Ovary (tissue), 9 donors: ENCODE measurements around the gene ECHDC1. TPM values are rescaled to one million over a fixed set of nuclear protein-coding genes. Genes with fewer than 3 reads are reported as not detected.

Experiments
- DNase-seq, 5 donors: peaks; one replicate each; pipeline ENCODE4 v3.0.0-alpha.2; 2019 to 2020
- H3K27ac ChIP-seq, 2 donors: fragments of 200-600 bp; one replicate each; pipeline versions ENCODE4 v1.5.1 to v1.8.0; 2019 to 2022
- H3K27me3 ChIP-seq: fragments of 200-600 bp; one replicate; pipeline ENCODE4 v1.8.0; 2022
- H3K36me3 ChIP-seq: fragments of 200-600 bp; sonication (generic); one replicate; pipeline ENCODE4 v1.5.1; 2019
- H3K4me1 ChIP-seq: one replicate; pipeline ENCODE4 v1.8.1; 2013; ENCODE audit warnings: mild to moderate bottlenecking, moderate library complexity; ENCODE audit not compliant: insufficient read depth
- H3K4me3 ChIP-seq: fragments of 200-600 bp; sonication (generic); one replicate; pipeline ENCODE4 v1.5.1; 2017
- H3K9me3 ChIP-seq, 2 donors: fragments of 200-600 bp in 1 of 2; sonication (generic) in 1 of 2; one replicate each; pipeline versions ENCODE4 v1.5.1 to v1.8.1; 2013 to 2019; ENCODE audit warnings: mild to moderate bottlenecking in 1 of 2, moderate library complexity in 1 of 2
- CTCF ChIP-seq, 3 donors: fragments of 450-650 bp in 2 of 3; fragments of 200-600 bp in 1 of 3; IDR thresholded peaks; one replicate each; pipeline versions ENCODE4 v1.5.1 to v1.8.0; 2016 to 2022; ENCODE audit warnings: antibody characterized with exemption in 3 of 3, mild to moderate bottlenecking in 1 of 3
- EP300 ChIP-seq: sonication (generic); formaldehyde crosslinking; IDR thresholded peaks from one replicate; pipeline ENCODE4 v1.6.1; 2017; ENCODE audit warnings: antibody characterized with exemption
- POLR2A ChIP-seq: fragments of 450-650 bp; IDR thresholded peaks from one replicate; pipeline ENCODE4 v1.6.1; 2017; ENCODE audit warnings: antibody characterized with exemption, mild to moderate bottlenecking, moderate library complexity
- WGBS, 3 donors: extraction: QIAGEN DNeasy Blood & Tissue Kit in 1 of 3; methylation state at CpG; one replicate each; pipeline versions ENCODE4 v1.1.5 to v1.1.7; 2013 to 2017; 5-methylcytosine and 5-hydroxymethylcytosine counted together
- intact Hi-C, 4 donors: fragments of 100-400 bp; cut with DNase I; formaldehyde crosslinking; loops; one replicate each; pipeline versions ENCODE4 v1.11.0 to v1.15.1; 2022 to 2023
- polyA plus RNA-seq, 2 donors: library from polyadenylated mRNA; stranded (reverse); fragments of 200-250 nt in 1 of 2; fragments of 350-450 nt in 1 of 2; fragmentation: Illumina TruSeq in 1 of 2; extraction: RNeasy Lipid Tissue Mini Kit (QIAGEN cat#74804) in 1 of 2; gene quantifications; one replicate each; pipeline ENCODE4 v1.2.3, GENCODE V29; 2013 to 2014
- total RNA-seq, 7 donors: library from RNA; depleted of rRNA in 2 of 7; stranded (reverse); fragments of >200 nt in 2 of 7; fragmentation: NEBNext Ultra II Directional in 3 of 7; extraction: Animal tissue kit (Norgen Biotek cat#: 25700) in 3 of 7; gene quantifications; one replicate each; pipeline versions ENCODE4 v1.1.0 to v1.2.4, GENCODE V29; 2016 to 2023
- donor health status: DM: no; HTN: no; CAD: no; lungs with moderate emphysema.
- donor health status: DM: no; HTN: no; CAD: no.
- donor health status: Bipolar disorder and iron deficiency.
- donor health status: DM: yes; HTN: yes; CAD: no.
- donor health status: DM: no; HTN: no; CAD: no.
- donor health status: DM: yes; HTN: yes; CAD: no.

Gene ECHDC1
- total and polyA plus RNA-seq, 9 donors, result 19.3 to 40.3 (median 22.4) TPM

GRCh38 chr6:127290391-127291265 lies 52.8 kb downstream of the ECHDC1 start:
- H3K27ac ChIP-seq, result no peak overlapping the region
- intact Hi-C loops, result no loop called here
- no peak overlapping the region for H3K4me3 ChIP-seq
- no peaks in the 10 kb centered on the region for H3K27me3 ChIP-seq
- no peaks in the 10 kb centered on the region for H3K4me1 ChIP-seq
- no peak for DNase-seq
- no peaks in the 10 kb centered on the region for H3K9me3 ChIP-seq
- TF ChIP-seq POLR2A (no peak), EP300 (no peak)
- H3K36me3 ChIP-seq, result no peaks in the 10 kb centered on the region
- WGBS, 3 donors, result 53 to 70% (median 57%) methylated on average over 4 of the region's 4 CpGs

- H3K27ac ChIP-seq, result no peak overlapping the region
- WGBS, 3 donors, result 82 to 83% (median 83%) methylated on average over 5 of the region's 5 CpGs
- TF ChIP-seq EP300 (no peak), CTCF (IDR thresholded peaks at IDR 0.05) (no peak), POLR2A (no peak)
These were observed 53.5 kb downstream of the ECHDC1 start for GRCh38 chr6:127289934-127290333.

GRCh38 chr6:127288705-127289104 lies 54.7 kb downstream of the ECHDC1 start:
- no peak overlapping the region for H3K4me3 ChIP-seq
- H3K27ac ChIP-seq, result no peak overlapping the region
- no peaks in the 10 kb centered on the region for H3K36me3 ChIP-seq
- DNase-seq, result no peak
- H3K27me3 ChIP-seq, result no peaks in the 10 kb centered on the region
- no peaks in the 10 kb centered on the region for H3K9me3 ChIP-seq
- no peaks in the 10 kb centered on the region for H3K4me1 ChIP-seq
- intact Hi-C loops, result no loop called here
- no peak for TF ChIP-seq CTCF (IDR thresholded peaks at IDR 0.05)
- TF ChIP-seq EP300, result no peak
- TF ChIP-seq POLR2A, result no peak

More at GRCh38 chr6:127289934-127290333, 53.5 kb downstream of the ECHDC1 start:
- Histone ChIP-seq H3K9me3 (no peaks in the 10 kb centered on the region), H3K4me1 (no peaks in the 10 kb centered on the region), H3K27me3 (no peaks in the 10 kb centered on the region), H3K4me3 (no peak overlapping the region), H3K36me3 (no peaks in the 10 kb centered on the region)
- no peak for DNase-seq
- intact Hi-C loops, result no loop called here

- Histone ChIP-seq H3K4me1 (no peaks in the 10 kb centered on the region), H3K36me3 (no peaks in the 10 kb centered on the region), H3K27ac (no peak overlapping the region), H3K27me3 (no peaks in the 10 kb centered on the region), H3K9me3 (no peaks in the 10 kb centered on the region), H3K4me3 (no peak overlapping the region)
- DNase-seq, result no peak
- intact Hi-C loops, result no loop called here
- WGBS, 3 donors, result 94 to 98% (median 96%) methylated on average over 1 of the region's 1 CpG
- no peak for TF ChIP-seq EP300
- no peak for TF ChIP-seq POLR2A
- TF ChIP-seq CTCF (IDR thresholded peaks at IDR 0.05), result no peak
These were observed 61.2 kb downstream of the ECHDC1 start for GRCh38 chr6:127282184-127282583.

- Histone ChIP-seq H3K4me3 (no peak overlapping the region), H3K36me3 (no peaks in the 10 kb centered on the region), H3K27me3 (no peaks in the 10 kb centered on the region), H3K4me1 (peaks cover 3% of the 10 kb centered on the region), H3K9me3 (no peaks in the 10 kb centered on the region), H3K27ac (no peak overlapping the region)
- 49 to 55% (median 53%) methylated on average over 1 of the region's 1 CpG for WGBS, 3 donors
- no peak for DNase-seq
- TF ChIP-seq EP300 (no peak), POLR2A (no peak), CTCF (IDR thresholded peaks at IDR 0.05) (no peak)
- intact Hi-C loops, result no loop called here
These were observed 63.6 kb downstream of the ECHDC1 start for GRCh38 chr6:127279815-127280214.
